AG09319 (cell line): Measurements from ENCODE around the gene SYMPK.

Experiments used
- DNase-seq: peaks from one replicate; pipeline ENCODE4 v3.0.0-alpha.2; 2010; ENCODE audit warnings: low read depth; ENCODE audit errors: extremely low read depth
- CTCF ChIP-seq: IDR thresholded peaks from 2 replicates; pipeline ENCODE4 v1.5.1; 2011; ENCODE audit warnings: low read depth, mild to moderate bottlenecking, inconsistent platforms, low read length, moderate library complexity

Gene SYMPK

GRCh38 chr19:45895519-45895972, 32.6 kb upstream of the SYMPK start:
- no peak for TF ChIP-seq CTCF
- DNase-seq, result no peak

GRCh38 chr19:45890877-45891276, 27.9 kb upstream of the SYMPK start:
- TF ChIP-seq CTCF, result no peak
- no peak for DNase-seq

- TF ChIP-seq CTCF, result no peak
- no peak for DNase-seq
These were observed 26.4 kb upstream of the SYMPK start for GRCh38 chr19:45889210-45889885.

- TF ChIP-seq CTCF, result no peak
- no peak for DNase-seq
These were observed 24.3 kb upstream of the SYMPK start for GRCh38 chr19:45887200-45887710.

GRCh38 chr19:45886427-45887199, 23.7 kb upstream of the SYMPK start:
- peak; percentile 78 for DNase-seq
- no peak for TF ChIP-seq CTCF

GRCh38 chr19:45885556-45886426, 22.8 kb upstream of the SYMPK start, which contains the start of gene IRF2BP1:
TSS of gene IRF2BP1 (minus strand) at chr19:45886141. CDS start at chr19:45885774, 367 bp downstream.
- TF ChIP-seq CTCF, result no peak
- peak; percentile 72 for DNase-seq
